ENCODE results near the gene GMPPA.

GMPPA gene

GRCh38 chr2:219457784-219458369 is 40.8 kb upstream of the GMPPA start:
- no peak overlapping the region for H3K27ac ChIP-seq
- TF ChIP-seq CTCF (conservative IDR thresholded peaks at IDR 0.05): no peak

GRCh38 chr2:219458996-219459395 is 39.7 kb upstream of the GMPPA start:
- no peak overlapping the region for H3K27ac ChIP-seq
- TF ChIP-seq CTCF (conservative IDR thresholded peaks at IDR 0.05): no peak

GRCh38 chr2:219459460-219460311 is 39.0 kb upstream of the GMPPA start:
- TF ChIP-seq CTCF (conservative IDR thresholded peaks at IDR 0.05): peak; percentile 85

GRCh38 chr2:219460424-219460926 is 38.2 kb upstream of the GMPPA start:
- no peak for TF ChIP-seq CTCF (conservative IDR thresholded peaks at IDR 0.05)
- no peak overlapping the region for H3K27ac ChIP-seq

More at GRCh38 chr2:219459460-219460311, 39.0 kb upstream of the GMPPA start:
- no peak overlapping the region for H3K27ac ChIP-seq

GRCh38 chr2:219461047-219461514 is 37.6 kb upstream of the GMPPA start:
- H3K27ac ChIP-seq: no peak overlapping the region
- no peak for TF ChIP-seq CTCF (conservative IDR thresholded peaks at IDR 0.05)

- no peak for TF ChIP-seq CTCF (conservative IDR thresholded peaks at IDR 0.05)
- H3K27ac ChIP-seq: no peak overlapping the region
These were observed 37.0 kb upstream of the GMPPA start for GRCh38 chr2:219461669-219462068.

GRCh38 chr2:219462349-219462748 is 36.3 kb upstream of the GMPPA start:
- no peak overlapping the region for H3K27ac ChIP-seq
- no peak for TF ChIP-seq CTCF (conservative IDR thresholded peaks at IDR 0.05)
